ENCODE data around the gene COQ3. TPM values are rescaled to one million over a fixed set of nuclear protein-coding genes. Genes with fewer than 3 reads are reported as not detected.

COQ3 gene
- total RNA-seq, 1 donor from 2014 or later = 5.8 TPM

- peak; percentile 17 for DNase-seq (ENCODE audit: low read depth, low spot score)
These were observed 59.4 kb downstream of the COQ3 start for GRCh38 chr6:99334526-99335127.

DNA sequence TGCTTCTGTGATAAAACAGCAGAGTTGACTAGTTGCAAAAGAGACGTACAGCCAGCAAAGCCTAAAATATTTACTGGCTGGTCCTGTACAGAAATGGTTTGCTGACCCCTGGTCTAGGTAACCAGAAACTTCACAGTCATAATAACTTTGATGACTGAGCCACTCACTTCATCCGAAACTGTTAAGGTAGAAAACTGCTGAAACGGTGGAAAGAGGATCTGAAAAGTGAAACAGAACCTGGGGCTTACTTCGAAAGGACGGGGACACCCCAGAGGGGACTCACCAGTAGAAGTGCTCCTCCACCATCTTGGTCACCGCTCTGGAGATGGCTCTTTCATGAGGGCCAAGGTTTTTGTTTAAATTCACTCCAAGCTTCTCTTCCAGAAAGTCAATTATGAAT lies 60.9 kb downstream of the COQ3 start:
- no peak for DNase-seq (ENCODE audit: low read depth, low spot score)

- no peak for DNase-seq (ENCODE audit: low read depth, low spot score)
These were observed 62.5 kb downstream of the COQ3 start for GRCh38 chr6:99331531-99331930.

GRCh38 chr6:99330159-99330558 lies 63.8 kb downstream of the COQ3 start:
- peak; percentile 13 for DNase-seq (ENCODE audit: low read depth, low spot score)

GRCh38 chr6:99324996-99325395 lies 69.0 kb downstream of the COQ3 start:
- DNase-seq (ENCODE audit: low read depth, low spot score) = no peak

Other genes starting within 250 kb of the COQ3 start
- 0.07 and 0.18 TPM in 2 replicates for gene FAXC, start 44.5 kb downstream of the COQ3 start, total RNA-seq
- 39.2 and 55.8 TPM in 2 replicates for gene PNISR, start 31.1 kb upstream of the COQ3 start, total RNA-seq
- 12.1 and 17.1 TPM in 2 replicates for gene USP45, start 121.2 kb upstream of the COQ3 start, total RNA-seq
- gene CCNC, start 174.5 kb upstream of the COQ3 start, total RNA-seq = 81.6 and 104 TPM in 2 replicates
- gene PRDM13, start 212.6 kb upstream of the COQ3 start, total RNA-seq = not detected in 2 replicates